ENCODE measurements around the gene CRYBA2.

GRCh38 chr2:218998414-218999002, 5.3 kb upstream of the CRYBA2 start:
- no peak for TF ChIP-seq CTCF (IDR thresholded peaks at IDR 0.05; ENCODE audit: insufficient read depth, low read length, poor library complexity, severe bottlenecking)
- no peak for TF ChIP-seq EZH2phosphoT487 (conservative IDR thresholded peaks at IDR 0.05; ENCODE audit: low read length)
